CD4-positive, alpha-beta T cell treated with Interleukin-10 for 1 hour (primary cell): Measurements from ENCODE around the gene NCOA5.

Source experiments
- DNase-seq: peaks from one replicate; pipeline ENCODE4 v3.0.0-alpha.2; 2020

Gene NCOA5

GRCh38 chr20:46089417-46090388 is at the start of gene NCOA5:
NCOA5 (minus strand) TSS chr20:46089962; CDS start chr20:46079424, 10,538 bp downstream.
- DNase-seq: peak; percentile 94

- no peak for DNase-seq
Observed at GRCh38 chr20:46139266-46139889, 49.6 kb upstream of the NCOA5 start.

- no peak for DNase-seq
Observed at GRCh38 chr20:46137816-46138215, 48.1 kb upstream of the NCOA5 start.

GRCh38 chr20:46135856-46136633 is 46.3 kb upstream of the NCOA5 start:
- no peak for DNase-seq

GRCh38 chr20:46134716-46135115 is 45.0 kb upstream of the NCOA5 start:
- DNase-seq: no peak

- DNase-seq: no peak
Observed at GRCh38 chr20:46133886-46134654, 44.3 kb upstream of the NCOA5 start.

- DNase-seq: peak; percentile 49
Observed at GRCh38 chr20:46132705-46133120, 43.0 kb upstream of the NCOA5 start.

- DNase-seq: no peak
Observed at GRCh38 chr20:46131396-46131795, 41.6 kb upstream of the NCOA5 start.

GRCh38 chr20:46130534-46130933 is 40.8 kb upstream of the NCOA5 start:
- no peak for DNase-seq

- no peak for DNase-seq
Observed at GRCh38 chr20:46129955-46130481, 40.3 kb upstream of the NCOA5 start.

- DNase-seq: no peak
Observed at GRCh38 chr20:46128310-46129151, 38.8 kb upstream of the NCOA5 start.

- DNase-seq: no peak
Observed at GRCh38 chr20:46127396-46128010, 37.7 kb upstream of the NCOA5 start.

- DNase-seq: no peak
Observed at GRCh38 chr20:46126440-46127056, 36.8 kb upstream of the NCOA5 start.

GRCh38 chr20:46123482-46124245 is 33.9 kb upstream of the NCOA5 start:
- DNase-seq: no peak

- no peak for DNase-seq
Observed at GRCh38 chr20:46122516-46123481, 33.0 kb upstream of the NCOA5 start.

GRCh38 chr20:46122071-46122470 is 32.3 kb upstream of the NCOA5 start:
- no peak for DNase-seq

- no peak for DNase-seq
Observed at GRCh38 chr20:46121184-46121930, 31.6 kb upstream of the NCOA5 start.
